HG03354 (cell line): ENCODE results near the gene PSMD9.
"Not testable (repeated sequence)": the region's sequence is repeated elsewhere in the genome, so short reads cannot be mapped to it uniquely, and the experiment has no call there.

ENCODE experiments used
- ATAC-seq: cut with Tn5 transposase; IDR thresholded peaks from one replicate; pipeline ENCODE4 v1.9.1; 2021; ENCODE audit warnings: mild to moderate bottlenecking; ENCODE audit not compliant: unreplicated experiment, poor library complexity, severe bottlenecking

Gene PSMD9, protein sequence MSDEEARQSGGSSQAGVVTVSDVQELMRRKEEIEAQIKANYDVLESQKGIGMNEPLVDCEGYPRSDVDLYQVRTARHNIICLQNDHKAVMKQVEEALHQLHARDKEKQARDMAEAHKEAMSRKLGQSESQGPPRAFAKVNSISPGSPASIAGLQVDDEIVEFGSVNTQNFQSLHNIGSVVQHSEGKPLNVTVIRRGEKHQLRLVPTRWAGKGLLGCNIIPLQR

GRCh38 chr12:121888478-121889273 is at the start of gene PSMD9:
Gene PSMD9 (plus strand): TSS chr12:121888790. CDS start chr12:121888857, 67 bp downstream.
- peak; percentile 90 for ATAC-seq

DNA sequence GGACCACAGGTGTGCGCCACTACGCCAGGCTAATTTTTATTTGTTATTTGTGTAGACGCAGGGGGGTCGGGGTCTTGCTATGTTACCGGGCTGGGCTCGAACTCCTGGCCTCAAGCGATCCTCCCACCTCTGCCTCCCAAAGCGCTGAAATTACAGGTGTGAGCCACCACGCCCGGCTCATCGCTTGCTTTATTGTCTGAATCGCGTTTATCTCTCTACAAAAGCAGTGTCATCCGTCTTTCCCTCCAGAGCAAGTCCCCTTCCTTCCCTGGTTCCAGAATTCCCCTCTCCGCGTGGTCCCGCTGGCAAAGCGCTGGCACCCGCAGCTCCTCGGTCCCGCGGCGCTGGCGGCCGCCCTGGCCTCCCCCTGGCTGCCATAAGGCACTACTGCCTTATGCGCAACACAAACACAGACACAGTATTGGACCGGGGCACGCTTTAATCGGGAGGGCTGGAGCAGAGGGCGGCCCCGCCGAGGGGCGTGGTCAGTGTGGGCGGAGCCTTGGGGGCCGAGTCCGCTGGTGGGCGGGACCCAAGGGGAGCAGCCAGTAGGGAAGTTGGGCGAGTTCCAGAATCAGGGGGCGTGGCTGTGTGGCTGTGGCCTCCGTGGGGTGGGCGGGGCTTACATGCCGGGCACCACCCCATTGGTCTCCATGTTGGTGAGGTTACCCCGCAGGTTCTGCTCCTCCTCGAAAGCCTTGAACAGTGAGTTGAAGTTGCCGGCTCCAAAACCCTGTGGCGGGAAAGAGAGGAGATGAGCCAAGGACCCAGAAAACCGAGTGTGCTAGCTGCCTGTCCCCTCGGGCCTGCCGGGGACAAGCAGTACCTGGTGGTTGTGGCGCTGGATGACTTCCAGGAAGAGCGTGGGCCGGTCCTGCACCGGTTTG is 49.2 kb upstream of the PSMD9 start:
- peak; percentile 95 for ATAC-seq

- ATAC-seq, result no peak
These were observed 48.4 kb upstream of the PSMD9 start for GRCh38 chr12:121839993-121840761.

DNA sequence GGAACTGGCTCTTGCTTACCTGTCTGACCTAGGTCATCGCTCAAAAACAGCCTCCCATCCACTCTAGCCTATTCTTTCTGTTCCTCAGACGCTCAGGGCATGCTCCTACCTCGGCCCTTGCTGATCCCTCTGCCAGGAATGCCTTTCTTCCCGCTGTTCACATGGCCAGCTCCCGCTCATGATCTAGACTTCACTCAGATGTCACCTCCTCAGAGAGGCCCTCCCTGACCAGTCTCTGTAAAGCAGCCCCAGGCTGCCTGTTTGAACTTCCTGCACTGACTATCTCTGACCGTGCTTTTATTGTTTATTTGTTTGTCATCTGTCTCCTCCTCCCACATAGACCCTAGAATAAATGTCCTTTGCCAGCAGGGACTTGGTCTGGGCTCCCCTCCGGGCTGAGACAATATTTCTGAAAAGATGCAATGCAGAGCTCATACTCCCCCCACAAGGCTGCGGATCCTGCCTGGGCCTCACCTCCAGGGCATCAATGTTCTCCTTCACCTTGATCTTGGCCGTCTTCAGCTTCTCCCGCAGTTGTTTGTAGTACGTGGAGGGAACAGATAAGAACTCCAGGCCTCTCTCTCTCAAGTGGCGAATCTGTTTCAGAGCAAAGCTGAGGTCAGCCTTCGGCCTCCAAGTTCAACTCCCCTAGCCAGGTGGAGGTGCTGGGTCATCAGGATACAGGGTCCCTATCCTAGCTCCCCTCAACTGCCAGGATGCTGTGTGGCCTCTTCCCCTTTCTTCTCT is 45.2 kb upstream of the PSMD9 start:
- ATAC-seq, result no peak

DNA sequence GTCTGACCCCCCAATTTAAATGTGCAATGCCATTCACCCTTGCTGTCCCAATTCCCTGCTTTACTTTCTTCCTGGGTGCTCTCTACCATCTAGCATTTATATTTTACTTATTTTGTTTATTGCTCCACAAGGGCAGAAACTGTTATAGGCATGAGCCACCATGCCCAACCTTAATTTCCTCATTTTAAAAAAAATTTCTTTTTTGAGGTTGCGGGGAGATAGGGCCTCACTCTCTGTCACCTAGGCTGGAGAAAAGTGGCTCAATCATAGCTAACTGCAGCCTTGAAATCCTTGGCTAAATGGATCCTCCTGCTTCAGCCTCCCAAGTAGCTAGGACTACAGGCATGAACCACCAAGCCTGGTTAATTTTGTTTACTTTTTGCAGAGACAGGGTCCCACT is 42.9 kb upstream of the PSMD9 start:
- no peak for ATAC-seq

DNA sequence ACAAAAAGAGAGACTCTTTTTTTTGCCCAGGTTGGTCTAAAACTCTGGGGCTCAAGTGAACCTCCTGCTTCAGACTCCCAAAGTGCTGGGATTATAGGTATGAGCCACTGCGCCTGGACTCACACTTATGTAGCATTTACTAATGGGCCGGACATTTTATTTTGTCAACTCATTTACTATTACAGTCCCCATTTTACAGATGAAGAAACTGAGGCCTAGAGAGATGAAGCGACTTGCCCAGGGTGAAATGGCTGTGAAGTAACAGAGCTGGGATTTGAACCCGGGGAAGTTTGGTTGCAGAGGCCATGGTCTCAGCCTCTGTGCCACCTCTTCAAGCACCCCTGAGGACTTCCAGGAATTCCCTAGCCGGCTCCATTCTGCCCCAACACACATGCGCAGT is 39.4 kb upstream of the PSMD9 start:
- ATAC-seq, result no peak

DNA sequence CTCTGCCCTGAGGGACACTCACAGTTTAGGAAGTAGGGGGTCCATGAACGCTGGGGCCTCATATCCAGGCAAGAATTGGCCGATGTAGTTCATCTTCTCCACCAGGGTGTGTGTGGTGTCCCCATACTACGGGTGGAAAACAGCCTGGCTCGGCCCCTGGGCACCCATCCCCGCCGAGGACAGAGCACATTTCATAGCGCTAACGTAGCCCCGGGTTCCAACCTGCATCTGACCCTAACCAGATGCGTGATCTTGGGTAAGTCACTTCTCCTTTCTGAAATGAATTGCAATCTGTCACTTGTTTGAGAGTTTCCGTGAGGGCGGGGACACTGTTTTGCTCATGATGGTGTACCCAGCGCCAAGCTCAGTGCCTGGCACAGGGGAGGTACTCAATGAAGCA is 38.9 kb upstream of the PSMD9 start:
- no peak for ATAC-seq

DNA sequence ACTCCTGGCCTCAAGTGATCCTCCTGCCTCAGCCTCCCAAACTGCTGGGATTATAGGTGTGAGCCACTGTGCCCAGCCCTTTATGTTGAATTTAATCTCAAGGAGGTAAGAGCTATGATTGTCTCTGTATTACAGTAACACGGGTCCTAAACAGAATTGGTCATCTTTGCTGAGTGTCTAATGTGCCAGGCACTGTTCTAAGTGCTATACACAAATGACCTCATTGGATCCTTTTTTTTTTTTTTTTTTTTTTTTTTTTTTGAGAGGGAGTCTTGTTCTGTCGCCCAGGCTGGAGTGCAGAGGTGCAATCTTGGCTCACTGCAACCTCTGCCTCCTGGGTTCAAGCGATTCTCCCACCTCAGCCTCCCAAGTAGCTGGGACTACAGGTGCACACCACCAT is 36.2 kb upstream of the PSMD9 start:
- not testable (repeated sequence) for ATAC-seq

DNA sequence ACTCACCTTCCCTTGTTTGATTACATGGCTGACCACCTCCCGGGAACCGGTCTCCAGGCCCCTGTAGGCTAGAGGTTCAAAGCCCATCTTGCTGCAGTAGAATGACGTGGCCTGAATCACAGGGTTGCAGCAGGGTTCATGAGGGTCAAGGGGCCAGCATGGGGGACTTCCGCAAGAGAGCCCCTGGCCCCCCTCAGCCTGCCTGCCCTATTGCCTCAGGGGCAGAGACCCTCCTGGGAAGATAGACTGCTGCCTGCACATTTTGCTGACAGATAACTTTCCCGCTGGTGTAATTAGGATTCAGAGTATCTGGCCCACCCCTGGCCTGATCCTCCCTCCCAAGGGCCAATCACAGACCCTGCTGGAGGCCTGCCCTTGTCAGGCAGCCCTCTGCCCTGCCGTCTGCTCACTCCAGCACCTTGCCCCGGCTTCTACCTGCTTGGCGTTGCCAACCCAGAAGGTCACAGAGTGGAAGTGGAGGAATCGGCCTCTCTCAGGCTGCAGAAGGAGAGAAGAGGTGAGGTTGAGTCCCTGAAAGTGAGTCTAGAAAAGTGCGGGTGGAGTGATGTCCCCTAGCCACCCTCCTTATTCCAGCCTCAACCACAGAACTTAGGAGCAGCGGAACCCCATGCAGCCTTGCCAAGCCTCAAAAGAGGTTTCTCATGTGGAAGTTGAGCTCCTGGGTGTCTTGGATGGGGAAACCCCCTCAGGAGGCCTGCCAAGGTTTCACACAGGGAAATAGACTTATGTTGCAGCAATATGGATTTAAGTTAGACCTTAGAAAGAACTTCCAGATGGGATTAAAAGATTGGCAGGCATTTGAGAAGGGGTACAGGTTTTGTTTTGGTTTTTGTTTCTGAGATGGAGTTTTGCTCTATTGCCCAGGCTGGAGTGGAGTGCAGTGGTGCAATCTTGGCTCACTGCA is 31.0 kb upstream of the PSMD9 start:
- no peak for ATAC-seq

- no peak for ATAC-seq
These were observed 30.3 kb upstream of the PSMD9 start for GRCh38 chr12:121858318-121858661.

DNA sequence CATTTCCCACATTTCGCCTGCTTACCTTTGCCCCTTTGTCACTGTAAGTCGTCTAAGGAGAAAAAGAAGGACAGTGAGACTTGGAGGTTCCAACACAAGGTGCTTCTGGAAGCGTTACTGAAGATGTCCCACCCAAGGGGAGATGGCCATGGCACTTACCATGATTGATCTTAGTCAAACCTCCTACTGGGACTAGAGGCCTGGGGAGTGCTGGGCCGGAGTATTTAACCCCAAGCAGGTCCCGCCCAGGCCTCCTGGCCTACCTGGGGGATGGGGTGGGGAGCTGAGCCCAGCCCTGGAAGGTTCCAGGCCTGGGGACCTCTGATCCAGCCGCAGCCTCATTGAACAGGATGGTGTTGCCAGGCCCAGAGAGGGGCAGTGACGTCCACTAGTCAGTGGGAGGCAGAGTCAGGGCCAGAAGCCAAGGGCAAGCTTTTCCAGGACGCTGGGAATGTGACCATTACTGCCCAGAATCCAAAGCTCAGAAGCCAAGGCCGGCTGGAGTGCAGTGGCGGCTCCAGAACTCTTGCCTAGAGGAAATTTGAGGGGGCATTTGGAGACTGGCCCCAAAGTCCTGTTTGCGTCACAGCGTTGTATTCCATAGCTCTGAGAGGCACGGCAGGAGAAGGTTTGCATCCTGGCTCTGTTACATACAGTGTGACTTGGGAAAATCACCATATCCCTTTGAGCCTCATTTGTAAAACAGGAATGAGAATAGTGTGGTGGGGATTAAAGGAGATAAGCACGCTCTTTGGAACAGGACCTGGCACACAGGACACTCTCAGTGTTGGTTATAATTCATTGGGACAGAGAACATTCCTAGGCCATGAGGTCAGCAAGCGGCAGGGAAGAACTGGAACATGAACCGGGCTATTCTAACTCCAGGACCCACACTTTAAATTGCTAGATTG is 29.7 kb upstream of the PSMD9 start, which contains the start of gene HPD:
TSS of gene HPD (minus strand) at position 198 of the 911 bp plus-strand sequence. CDS start at position 162, 36 bp downstream.
- ATAC-seq, result no peak

DNA sequence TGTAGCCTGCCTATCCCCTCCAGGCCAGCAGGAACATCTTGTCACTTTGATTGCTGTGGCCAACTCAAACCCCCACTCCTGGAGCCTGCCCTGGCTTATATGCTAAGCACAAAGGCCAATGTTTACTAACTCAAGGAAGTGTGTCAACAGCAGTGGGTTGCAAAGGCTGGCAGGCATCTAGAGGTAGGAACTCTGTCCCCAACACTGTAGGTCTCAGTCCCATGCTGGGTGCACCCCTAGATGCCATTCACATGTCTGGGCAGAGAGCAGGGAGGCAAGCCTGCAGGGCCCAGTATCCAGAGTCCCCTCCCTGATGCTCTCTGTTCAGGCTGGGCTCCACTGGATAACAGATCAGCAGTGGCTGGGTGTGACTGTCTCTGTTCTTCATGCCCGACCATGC is 28.3 kb upstream of the PSMD9 start:
- ATAC-seq, result no peak

DNA sequence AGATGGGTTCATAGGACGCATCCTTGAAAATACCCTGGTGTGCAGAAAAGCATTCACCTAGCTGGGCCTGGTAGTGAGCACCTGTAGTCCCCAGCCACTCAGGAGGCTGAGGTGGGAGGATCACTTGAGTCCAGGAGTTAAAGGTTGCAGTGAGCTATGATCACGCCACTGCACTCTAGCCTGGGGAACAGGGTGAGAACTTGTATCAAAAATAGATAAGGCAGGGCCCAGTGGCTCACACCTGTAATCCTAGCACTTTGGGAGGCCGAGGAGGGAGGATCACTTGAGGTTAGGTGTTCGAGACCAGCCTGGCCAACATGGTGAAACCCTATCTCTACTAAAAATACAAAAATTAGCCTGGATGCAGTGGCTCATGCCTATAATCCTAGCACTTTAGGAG is 27.9 kb upstream of the PSMD9 start:
- ATAC-seq, result not testable (repeated sequence)

GRCh38 chr12:121861636-121862254 is 26.8 kb upstream of the PSMD9 start:
- no peak for ATAC-seq

DNA sequence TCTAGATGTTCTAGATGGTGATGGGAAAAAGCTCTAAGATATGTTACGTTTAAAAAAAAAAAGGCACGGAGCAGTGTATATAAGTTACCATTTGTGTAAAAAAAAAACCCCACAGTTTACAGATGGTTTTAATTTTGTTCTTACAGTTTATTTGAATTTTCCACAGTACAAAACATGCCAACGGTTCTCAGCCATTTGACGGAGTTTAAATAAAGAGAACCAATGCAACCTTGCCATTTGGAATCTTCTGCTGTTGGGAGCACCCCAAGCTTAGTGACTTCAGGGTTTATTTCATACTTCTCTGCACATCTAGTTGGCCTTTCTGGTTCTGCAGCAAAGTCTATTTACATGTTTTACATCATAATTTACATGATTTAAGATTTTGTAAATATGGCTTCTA is 22.3 kb upstream of the PSMD9 start:
- no peak for ATAC-seq

DNA sequence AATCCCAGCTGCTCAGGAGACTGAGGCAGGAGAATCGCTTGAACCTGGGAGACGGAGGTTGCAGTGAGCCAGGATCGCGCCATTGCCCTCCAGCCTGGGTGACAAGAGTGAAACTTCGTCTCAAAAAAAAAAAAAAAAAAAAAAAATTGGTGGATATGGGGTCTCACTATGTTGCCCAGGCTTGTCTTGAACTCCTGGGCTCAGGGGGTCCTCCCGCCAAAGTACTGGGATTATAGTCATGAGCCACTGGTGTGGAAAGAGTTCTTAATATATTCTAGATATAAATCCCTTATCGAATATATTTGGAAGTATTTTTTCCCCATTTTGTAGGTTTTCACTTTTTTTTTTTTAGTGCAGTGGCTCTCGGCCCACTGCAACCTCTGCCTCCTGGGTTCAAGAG is 19.4 kb upstream of the PSMD9 start:
- ATAC-seq, result not testable (repeated sequence)

GRCh38 chr12:121871467-121871866 is 17.1 kb upstream of the PSMD9 start:
- ATAC-seq, result no peak
